H1 (cell line): Measurements from ENCODE around the gene CIAO3. TPM values are rescaled to one million over a fixed set of nuclear protein-coding genes. Genes with fewer than 3 reads are reported as not detected.
A peak's percentile ranks its signal among the peaks of the same experiment; 100 is the strongest.

Source experiments
- ASH2L ChIP-seq: fragments of 200-600, 300-600 bp; sonication (generic); IDR thresholded peaks from one replicate; pipeline ENCODE4 v1.7.1; 2017; ENCODE audit warnings: low read length
- BACH1 ChIP-seq: IDR thresholded peaks from 2 replicates; pipeline ENCODE4 v1.6.1; 2012; ENCODE audit warnings: low read length, improper control_type of control experiment
- EP300 ChIP-seq, 2 experiments: IDR thresholded peaks; 1 replicate in 1 of 2; 2 replicates in 1 of 2; pipeline ENCODE4 v1.6.1; 2011 to 2012; ENCODE audit warnings: low read depth in 2 of 2, low read length in 2 of 2, mild to moderate bottlenecking in 2 of 2, borderline replicate concordance in 1 of 2, inconsistent platforms in 1 of 2, moderate library complexity in 1 of 2
- GABPA ChIP-seq: IDR thresholded peaks from 2 replicates; pipeline ENCODE4 v1.6.1; 2011; ENCODE audit warnings: mild to moderate bottlenecking, low read length, moderate library complexity, borderline replicate concordance; ENCODE audit not compliant: insufficient read depth
- HDAC2 ChIP-seq, 2 experiments: fragments of 300-600 bp in 1 of 2; sonication (generic) in 1 of 2; IDR thresholded peaks; 2 replicates each; pipeline ENCODE4 v1.6.1; 2011 to 2012; ENCODE audit warnings: low read depth in 2 of 2, low read length in 2 of 2, mild to moderate bottlenecking in 2 of 2, moderate library complexity in 2 of 2, borderline replicate concordance in 1 of 2, inconsistent platforms in 1 of 2
- JUN ChIP-seq: IDR thresholded peaks from 2 replicates; pipeline ENCODE4 v1.6.1; 2011; ENCODE audit warnings: low read depth, mild to moderate bottlenecking, improper control_type of control experiment, low read length
- JUND ChIP-seq: IDR thresholded peaks from 2 replicates; pipeline ENCODE4 v1.6.1; 2011; ENCODE audit warnings: mild to moderate bottlenecking, improper control_type of control experiment, low read length
- MAX ChIP-seq: IDR thresholded peaks from 2 replicates; pipeline ENCODE4 v1.6.1; 2012; ENCODE audit warnings: inconsistent platforms
- NANOG ChIP-seq: IDR thresholded peaks from 2 replicates; pipeline ENCODE4 v1.6.1; 2011; ENCODE audit warnings: low read length, low read depth, mild to moderate bottlenecking, inconsistent platforms; ENCODE audit not compliant: insufficient read depth, poor library complexity, severe bottlenecking
- NRF1 ChIP-seq: IDR thresholded peaks from 2 replicates; pipeline ENCODE4 v1.6.1; 2011; ENCODE audit warnings: mild to moderate bottlenecking, low read depth, low read length, improper control_type of control experiment
- POLR2A ChIP-seq, 2 experiments: IDR thresholded peaks; 1 replicate in 1 of 2; 2 replicates in 1 of 2; pipeline ENCODE4 v1.6.1; 2011; ENCODE audit warnings: low read depth in 2 of 2, low read length in 2 of 2, mild to moderate bottlenecking in 2 of 2; ENCODE audit errors: control extremely low read depth in 1 of 2
- RAD21 ChIP-seq, 2 experiments: IDR thresholded peaks in 1 of 2; conservative IDR thresholded peaks in 1 of 2; 2 replicates each; pipeline ENCODE4 v1.6.1; 2011; ENCODE audit warnings: low read depth in 2 of 2, low read length in 2 of 2, improper control_type of control experiment in 1 of 2, inconsistent platforms in 1 of 2, mild to moderate bottlenecking in 1 of 2, moderate library complexity in 1 of 2
- RBBP5 ChIP-seq: IDR thresholded peaks from 2 replicates; pipeline ENCODE4 v1.7.1; 2012; ENCODE audit warnings: low read depth, mild to moderate bottlenecking, inconsistent platforms, low read length, moderate library complexity, borderline replicate concordance
- RFX5 ChIP-seq: IDR thresholded peaks from 2 replicates; pipeline ENCODE4 v1.6.1; 2011; ENCODE audit warnings: low read depth, low read length, improper control_type of control experiment, borderline replicate concordance
- RNF2 ChIP-seq: fragments of 200-900, 300-1000 bp; sonication (generic); IDR thresholded peaks from 2 replicates; pipeline ENCODE4 v1.7.1; 2016; ENCODE audit warnings: borderline replicate concordance, low read depth, mild to moderate bottlenecking, antibody characterized with exemption, low read length; ENCODE audit not compliant: poor library complexity, severe bottlenecking; ENCODE audit errors: missing control alignments
- RXRA ChIP-seq: IDR thresholded peaks from 2 replicates; pipeline ENCODE4 v1.6.1; 2011; ENCODE audit warnings: low read depth, mild to moderate bottlenecking, low read length, moderate library complexity; ENCODE audit not compliant: insufficient read depth
- SIN3A ChIP-seq, 2 experiments: IDR thresholded peaks in 1 of 2; conservative IDR thresholded peaks in 1 of 2; 2 replicates each; pipeline ENCODE4 v1.6.1; 2011 to 2012; ENCODE audit warnings: low read length in 2 of 2, improper control_type of control experiment in 1 of 2, low read depth in 1 of 2, mild to moderate bottlenecking in 1 of 2
- SIRT6 ChIP-seq: IDR thresholded peaks from one replicate; pipeline ENCODE4 v1.7.1; 2012; ENCODE audit warnings: low read length, inconsistent platforms
- SUZ12 ChIP-seq: fragments of 200-600 bp; sonication (generic); IDR thresholded peaks from 2 replicates; pipeline ENCODE4 v1.6.1; 2012; ENCODE audit warnings: mild to moderate bottlenecking, inconsistent platforms, low read length, moderate library complexity, mixed read lengths
- TAF7 ChIP-seq: optimal IDR thresholded peaks from 2 replicates; pipeline ENCODE3; 2011; ENCODE audit warnings: low read depth, mild to moderate bottlenecking, inconsistent platforms, low read length, moderate library complexity, borderline replicate concordance
- YY1 ChIP-seq: IDR thresholded peaks from 2 replicates; pipeline ENCODE4 v1.6.1; 2011; ENCODE audit warnings: low read depth, mild to moderate bottlenecking, low read length
- polyA plus RNA-seq, 7 experiments: library from polyadenylated mRNA; depleted of rRNA in 3 of 7; stranded (reverse) in 5 of 7; unstranded in 2 of 7; fragments of >200 nt in 5 of 7; fragments of 200-250 nt in 2 of 7; gene quantifications; 1 replicate in 5 of 7; 2 replicates in 1 of 7; 4 replicates in 1 of 7; pipeline versions ENCODE4 v1.2.1 to v1.2.3, GENCODE V29; 2011 to 2013; ENCODE audit warnings: missing spikeins in 2 of 7, mixed read lengths in 2 of 7
- total RNA-seq: library from RNA; stranded (reverse); fragmentation: NEBNext Ultra II Directional; extraction: Animal tissue kit (Norgen Biotek cat#: 25700); gene quantifications from 2 replicates; pipeline ENCODE4 v1.2.1, GENCODE V29; 2021

The CIAO3 gene
- total and polyA plus RNA-seq, 2 of the 8 experiments (the other 6 are each of a cell fraction or from before 2014, with no cell fraction given) = 20.0 to 20.4 TPM

DNA sequence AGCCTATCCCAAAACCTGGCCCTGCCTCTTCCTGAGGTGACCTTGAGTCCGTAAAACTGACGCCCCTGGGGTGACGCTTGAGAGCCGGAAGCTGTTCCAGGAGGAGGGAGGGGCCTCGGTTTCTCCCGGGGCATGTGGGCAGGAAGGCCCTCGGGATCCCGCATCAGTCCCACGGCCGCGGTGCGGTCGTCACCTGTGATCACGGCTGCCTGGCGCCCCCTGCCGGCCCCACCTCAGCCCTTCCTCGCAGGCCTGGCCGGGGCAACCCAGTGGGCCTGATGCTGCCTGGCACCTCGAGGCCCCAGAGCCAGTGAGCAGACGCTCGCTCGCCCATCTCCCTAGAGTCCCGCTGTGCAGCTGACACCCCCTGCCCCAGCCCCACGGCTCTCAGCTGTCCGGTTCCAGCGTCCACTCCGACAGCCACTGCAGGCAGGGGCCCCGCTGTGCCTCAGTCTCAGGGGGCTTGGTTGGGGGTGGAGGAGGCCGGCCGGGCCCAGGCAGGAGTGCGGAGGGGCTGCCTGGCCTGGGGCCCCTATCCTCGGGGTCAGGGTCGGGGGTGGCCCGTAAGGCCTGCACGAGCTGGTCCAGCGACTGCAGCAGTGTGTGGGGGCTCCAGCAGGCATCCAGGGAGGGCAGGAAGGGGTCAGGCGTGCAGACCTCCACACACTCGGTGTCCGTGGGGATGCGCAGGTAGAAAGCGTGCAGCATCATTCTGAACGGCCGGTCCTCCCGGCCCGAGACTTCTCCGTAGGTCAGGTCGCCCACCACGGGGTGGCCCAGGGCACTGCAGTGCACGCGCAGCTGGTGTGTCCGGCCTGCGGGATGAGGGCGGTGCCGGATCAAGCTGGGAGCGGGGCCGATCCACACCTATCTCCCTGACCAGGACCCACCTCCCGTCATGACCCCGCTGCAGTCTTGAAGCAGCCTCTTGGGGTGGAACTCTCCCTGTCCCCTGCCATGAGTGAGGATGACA is 45.1 kb upstream of the CIAO3 start (continued):
- TF ChIP-seq NANOG = no peak
- no peak for TF ChIP-seq YY1
- TF ChIP-seq BACH1 = peak; percentile 82
- no peak for TF ChIP-seq POLR2A (IDR thresholded peaks at IDR 0.05; ENCODE audit: control extremely low read depth in 1 of 2, low read depth in 2 of 2, low read length in 2 of 2)
- TF ChIP-seq GABPA = peak; percentile 83
- TF ChIP-seq HDAC2 (IDR thresholded peaks at IDR 0.05; ENCODE audit: borderline replicate concordance in 1 of 2, low read depth in 2 of 2, low read length in 2 of 2) = 0 out of 4 replicates have a peak, but pooled peaks of 1 of the 2 experiments have one; percentile 28
- no peak for TF ChIP-seq TAF7
- peak; percentile 86 to 91 for TF ChIP-seq RAD21 (IDR thresholded peaks at IDR 0.05 in 1 of 2, conservative IDR thresholded peaks at IDR 0.05 in 1 of 2; ENCODE audit: low read depth in 2 of 2, low read length in 2 of 2)
- TF ChIP-seq JUN = no peak
- TF ChIP-seq MAX = peak; percentile 64
- no peak for TF ChIP-seq ASH2L
- TF ChIP-seq SUZ12 = no peak
- TF ChIP-seq SIN3A (conservative IDR thresholded peaks at IDR 0.05 in 1 of 2, IDR thresholded peaks at IDR 0.05 in 1 of 2; ENCODE audit: low read depth in 1 of 2, low read length in 2 of 2) = 0 out of 4 replicates have a peak, but pooled peaks of 1 of the 2 experiments have one; percentile 46
- no peak for TF ChIP-seq RXRA
- TF ChIP-seq NRF1 = no peak
- no peak for TF ChIP-seq RBBP5
- no peak for TF ChIP-seq EP300 (IDR thresholded peaks at IDR 0.05; ENCODE audit: borderline replicate concordance in 1 of 2, low read depth in 2 of 2, low read length in 2 of 2)
- no peak for TF ChIP-seq SIRT6
- no peak for TF ChIP-seq JUND
- TF ChIP-seq RFX5 = no peak
- TF ChIP-seq RNF2 = no peak
